Activated T-helper 1 cell treated with anti-CD3 and anti-CD28 coated beads, Interleukin-12 subunit alpha, Interleukin-12 subunit beta, Interleukin-2, Interleukin-4 antibody, amounts not matched to agents 30 ng/mL and 10 ng/mL and 1 ng/mL, durations not matched to agents 14 hours and 24 hours and 36 hours (primary cell): ENCODE results near the gene CCBE1. TPM values are rescaled to one million over a fixed set of nuclear protein-coding genes. Genes with fewer than 3 reads are reported as not detected.

Experiments used
- DNase-seq: peaks from one replicate; pipeline ENCODE4 v3.0.0; 2021; ENCODE audit warnings: low spot score
- H3K27ac Mint-ChIP-seq: one replicate; pipeline ENCODE4 v1.8.0; 2021; ENCODE audit warnings: mild to moderate bottlenecking, mixed read lengths
- H3K27me3 Mint-ChIP-seq: one replicate; pipeline ENCODE4 v1.8.0; 2022; ENCODE audit warnings: mild to moderate bottlenecking, moderate library complexity, mixed read lengths; ENCODE audit not compliant: insufficient read depth
- H3K36me3 Mint-ChIP-seq: one replicate; pipeline ENCODE4 v1.8.0; 2021; ENCODE audit warnings: low read depth, mixed read lengths
- H3K4me1 Mint-ChIP-seq: one replicate; pipeline ENCODE4 v1.8.0; 2021; ENCODE audit warnings: low read depth, mixed read lengths
- H3K4me3 Mint-ChIP-seq: one replicate; pipeline ENCODE4 v1.8.0; 2021; ENCODE audit warnings: mild to moderate bottlenecking, moderate library complexity, mixed read lengths
- H3K9me3 Mint-ChIP-seq: one replicate; pipeline ENCODE4 v1.8.0; 2021; ENCODE audit warnings: mixed read lengths
- intact Hi-C: fragments of 100-400 bp; cut with micrococcal nuclease; formaldehyde crosslinking; loops from one replicate; pipeline ENCODE4 v1.15.1; 2024
- total RNA-seq: library from RNA; stranded (reverse); gene quantifications from 2 replicates; pipeline ENCODE4 v1.2.3, GENCODE V29; 2022

Gene CCBE1
- total RNA-seq, 1 donor from 2014 or later: not detected

DNA sequence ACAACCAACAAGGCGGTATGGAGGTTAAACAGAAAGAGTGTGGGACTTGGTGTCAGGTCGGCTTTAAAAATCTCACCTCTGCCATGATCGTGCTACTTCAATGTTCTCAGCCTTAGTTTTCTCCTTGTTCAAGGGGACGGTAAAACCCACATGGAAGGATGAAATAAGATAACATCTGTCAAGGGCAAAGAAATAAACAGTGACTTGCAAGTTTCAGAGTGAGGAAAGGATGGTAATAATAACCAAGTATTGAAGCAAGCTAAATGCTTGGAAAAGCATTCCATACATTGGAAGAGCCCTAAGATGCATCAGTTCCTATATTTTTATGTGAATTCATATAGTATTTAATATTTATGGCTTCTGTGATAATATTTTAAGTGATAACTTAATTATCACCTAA lies 308.4 kb downstream of the CCBE1 start:
- Mint-ChIP-seq H3K27me3 (peaks cover 5% of the 10 kb centered on the region), H3K9me3 (no peaks in the 10 kb centered on the region), H3K4me1 (no peaks in the 10 kb centered on the region), H3K27ac (no peak overlapping the region), H3K36me3 (no peaks in the 10 kb centered on the region), H3K4me3 (no peak overlapping the region)
- no peak for DNase-seq
- intact Hi-C loops: no loop called here

DNA sequence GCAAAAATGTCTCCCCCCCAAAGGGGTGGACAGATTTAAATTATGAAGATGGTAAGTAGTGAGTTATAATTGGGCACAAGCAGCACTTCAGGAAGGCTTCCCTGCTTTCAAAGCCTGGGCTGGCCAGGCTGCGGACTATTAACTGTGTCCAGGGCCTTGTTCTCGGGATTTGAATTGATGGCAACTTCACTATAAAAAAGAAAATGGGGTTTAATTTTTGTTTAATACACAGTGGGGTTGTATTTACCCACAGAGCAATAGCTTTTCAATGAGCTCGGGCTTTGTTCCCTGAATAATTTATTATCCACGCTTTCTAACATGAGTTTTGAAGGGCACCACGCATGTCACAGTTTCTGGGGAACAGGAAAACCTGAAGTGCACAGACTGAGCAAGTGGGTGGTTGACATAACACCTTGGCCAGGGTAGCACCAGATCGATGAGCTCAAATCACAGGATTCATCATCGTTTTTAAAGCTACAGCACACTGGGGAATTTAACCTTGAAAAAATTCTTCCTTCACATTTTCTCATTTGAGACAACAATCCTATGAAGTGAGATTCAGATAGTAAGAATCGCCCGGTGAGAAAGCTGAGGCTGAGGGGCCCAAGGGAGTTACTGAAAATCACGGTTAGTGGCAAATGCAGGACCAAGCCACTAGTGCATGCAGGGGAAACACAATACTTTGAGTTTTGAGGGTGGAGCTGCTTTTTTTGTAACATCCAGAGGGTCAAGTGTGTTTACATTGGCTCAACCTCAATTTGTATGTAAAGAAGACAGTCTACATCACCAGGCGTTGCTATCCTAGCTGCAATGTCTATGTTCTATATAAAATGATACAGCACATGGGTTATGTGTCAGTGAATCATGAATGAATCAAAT lies 309.3 kb downstream of the CCBE1 start:
- H3K4me3 Mint-ChIP-seq: no peak overlapping the region
- H3K27me3 Mint-ChIP-seq: peaks cover 5% of the 10 kb centered on the region
- no peak overlapping the region for H3K27ac Mint-ChIP-seq
- no peak for DNase-seq
- intact Hi-C loops: no loop called here
- no peaks in the 10 kb centered on the region for H3K4me1 Mint-ChIP-seq
- H3K36me3 Mint-ChIP-seq: no peaks in the 10 kb centered on the region
- no peaks in the 10 kb centered on the region for H3K9me3 Mint-ChIP-seq

DNA sequence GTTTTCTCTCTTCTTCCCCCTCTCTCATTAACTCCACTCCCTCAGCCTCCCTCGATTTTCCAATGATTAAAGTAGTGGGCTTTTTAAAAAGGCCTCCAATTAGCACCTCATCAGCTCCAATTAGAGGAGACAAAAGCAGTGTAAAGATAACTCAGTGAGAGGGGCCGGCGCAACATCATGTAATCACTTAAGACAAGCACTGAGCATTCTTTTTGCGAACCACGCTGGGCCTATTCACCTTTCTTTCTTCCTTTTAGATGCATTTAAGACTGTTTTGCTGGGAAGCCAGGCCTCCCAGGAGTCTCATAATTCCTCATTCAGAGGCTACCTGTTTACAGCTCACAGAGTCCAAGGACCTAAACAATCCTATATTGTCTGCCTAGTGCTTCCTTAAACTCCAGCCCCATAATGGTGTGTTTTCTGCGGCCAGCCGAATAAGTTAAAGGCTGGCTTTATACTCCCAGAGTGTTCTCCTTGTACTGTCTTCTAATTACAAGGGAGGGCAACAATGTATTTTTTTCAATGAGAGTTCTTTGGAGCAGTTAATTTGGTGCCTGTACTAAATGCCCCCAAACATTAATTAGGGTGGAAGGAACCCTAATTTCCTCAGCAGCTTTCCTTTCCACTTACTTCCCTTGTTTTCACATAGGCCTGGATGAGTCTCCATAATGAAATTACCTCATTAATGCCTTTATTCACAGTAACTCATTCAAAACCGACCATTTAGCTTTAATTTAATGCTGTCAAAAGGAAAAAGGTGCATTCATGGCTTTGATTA lies 310.1 kb downstream of the CCBE1 start:
- Mint-ChIP-seq H3K27ac (no peak overlapping the region), H3K4me1 (no peaks in the 10 kb centered on the region), H3K36me3 (no peaks in the 10 kb centered on the region), H3K9me3 (no peaks in the 10 kb centered on the region), H3K4me3 (no peak overlapping the region), H3K27me3 (peaks cover 5% of the 10 kb centered on the region)
- intact Hi-C loops: no loop called here
- DNase-seq: no peak

GRCh38 chr18:59385191-59385590 lies 312.0 kb downstream of the CCBE1 start:
- no peak for DNase-seq
- H3K4me1 Mint-ChIP-seq: no peaks in the 10 kb centered on the region
- H3K36me3 Mint-ChIP-seq: no peaks in the 10 kb centered on the region
- no peak overlapping the region for H3K27ac Mint-ChIP-seq
- no peaks in the 10 kb centered on the region for H3K9me3 Mint-ChIP-seq
- intact Hi-C loops: no loop called here
- H3K4me3 Mint-ChIP-seq: no peak overlapping the region
- peaks cover 3% of the 10 kb centered on the region for H3K27me3 Mint-ChIP-seq

GRCh38 chr18:59383851-59384250 lies 313.4 kb downstream of the CCBE1 start:
- Mint-ChIP-seq H3K27me3 (peaks cover 4% of the 10 kb centered on the region), H3K4me1 (peaks cover under 1% of the 10 kb centered on the region), H3K4me3 (no peak overlapping the region), H3K27ac (no peak overlapping the region), H3K9me3 (no peaks in the 10 kb centered on the region), H3K36me3 (no peaks in the 10 kb centered on the region)
- intact Hi-C loops: no loop called here
- DNase-seq: no peak

- H3K27me3 Mint-ChIP-seq: peaks cover 8% of the 10 kb centered on the region
- H3K36me3 Mint-ChIP-seq: no peaks in the 10 kb centered on the region
- DNase-seq: no peak
- intact Hi-C loops: no loop called here
- H3K27ac Mint-ChIP-seq: no peak overlapping the region
- H3K4me3 Mint-ChIP-seq: no peak overlapping the region
- no peaks in the 10 kb centered on the region for H3K9me3 Mint-ChIP-seq
- H3K4me1 Mint-ChIP-seq: peaks cover 15% of the 10 kb centered on the region
These were observed 314.8 kb downstream of the CCBE1 start for GRCh38 chr18:59382383-59382782.

DNA sequence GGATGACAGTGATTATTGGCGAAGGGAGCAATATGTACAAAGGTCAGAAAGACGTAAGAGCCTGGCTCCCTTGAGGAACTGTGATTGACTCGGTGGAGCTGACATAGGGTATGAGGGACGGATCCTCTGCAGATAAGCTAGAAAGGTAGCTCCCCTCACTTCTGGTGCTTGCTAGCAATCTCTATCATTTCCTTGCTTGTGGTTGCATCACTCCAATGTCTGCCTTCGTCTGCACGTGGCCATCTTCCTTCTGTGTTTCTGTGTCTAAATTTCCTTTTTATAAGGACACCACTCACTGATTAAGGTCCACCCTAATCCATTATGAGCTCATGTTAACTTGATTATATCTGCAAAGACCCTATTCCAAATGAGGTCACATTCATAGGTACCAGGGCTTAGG lies 315.3 kb downstream of the CCBE1 start:
- peaks cover 7% of the 10 kb centered on the region for H3K27me3 Mint-ChIP-seq
- no peaks in the 10 kb centered on the region for H3K9me3 Mint-ChIP-seq
- no peak overlapping the region for H3K4me3 Mint-ChIP-seq
- H3K36me3 Mint-ChIP-seq: no peaks in the 10 kb centered on the region
- DNase-seq: no peak
- no peak overlapping the region for H3K27ac Mint-ChIP-seq
- intact Hi-C loops: no loop called here
- H3K4me1 Mint-ChIP-seq: peaks cover 16% of the 10 kb centered on the region

Other genes starting within 250 kb of the CCBE1 start
- gene PMAIP1, start 202.6 kb upstream of the CCBE1 start, total RNA-seq: 57.2 and 59.5 TPM in 2 replicates